Activated CD4-positive, alpha-beta T cell treated with anti-CD3 and anti-CD28 coated beads, Interleukin-2, Interleukin-6, amounts not matched to agents 100 ng/mL and 50 ng/mL, durations not matched to agents 16 hours and 8 hours (primary cell): ENCODE results near the gene ANO7.

ENCODE experiments used
- DNase-seq: peaks from one replicate; pipeline ENCODE4 v3.0.0-alpha.2; 2020

Gene ANO7

GRCh38 chr2:241255542-241256167 is 67.2 kb downstream of the ANO7 start:
- DNase-seq = no peak

GRCh38 chr2:241256168-241256545 is 67.7 kb downstream of the ANO7 start:
- no peak for DNase-seq

- no peak for DNase-seq
Observed at GRCh38 chr2:241257419-241258032, 69.0 kb downstream of the ANO7 start.

GRCh38 chr2:241258505-241259280 is 70.2 kb downstream of the ANO7 start:
- no peak for DNase-seq

- no peak for DNase-seq
Observed at GRCh38 chr2:241260911-241261310, 72.4 kb downstream of the ANO7 start.

- no peak for DNase-seq
Observed at GRCh38 chr2:241261628-241262027, 73.2 kb downstream of the ANO7 start.

GRCh38 chr2:241263061-241263460 is 74.6 kb downstream of the ANO7 start:
- DNase-seq = no peak

GRCh38 chr2:241265506-241265905 is 77.0 kb downstream of the ANO7 start:
- no peak for DNase-seq

- no peak for DNase-seq
Observed at GRCh38 chr2:241267249-241268067, 79.0 kb downstream of the ANO7 start.

GRCh38 chr2:241268306-241268705 is 79.8 kb downstream of the ANO7 start:
- DNase-seq = no peak

GRCh38 chr2:241268716-241269445 is 80.4 kb downstream of the ANO7 start:
- DNase-seq = no peak

GRCh38 chr2:241269707-241270520 is 81.4 kb downstream of the ANO7 start:
- no peak for DNase-seq

- DNase-seq = no peak
Observed at GRCh38 chr2:241270531-241270930, 82.1 kb downstream of the ANO7 start.

GRCh38 chr2:241271706-241272302 is 83.3 kb downstream of the ANO7 start:
- peak; percentile 68 for DNase-seq

GRCh38 chr2:241272303-241273209 is 84.1 kb downstream of the ANO7 start:
- DNase-seq = peak; percentile 63

- no peak for DNase-seq
Observed at GRCh38 chr2:241273210-241274020, 84.9 kb downstream of the ANO7 start.

- DNase-seq = no peak
Observed at GRCh38 chr2:241274127-241274526, 85.7 kb downstream of the ANO7 start.
